HepG2 (cell line): Measurements from ENCODE around the gene RGS6. TPM values are rescaled to one million over a fixed set of nuclear protein-coding genes. Genes with fewer than 3 reads are reported as not detected.

ENCODE experiments used
- ATAC-seq: fragments of 200-7000 bp; cut with Tn5 transposase; 3 replicates; pipeline ENCODE4 v1.9.1; 2020; ENCODE audit warnings: mild to moderate bottlenecking, moderate library complexity
- BruUV-seq: library from RNA; stranded (reverse); fragments of 400-500 nt; replicated peaks from 2 replicates; lab custom pipeline; 2021; lab: Mats Ljungman, UMichigan
- CTCF ChIA-PET: fragments of 300-600 bp; formaldehyde crosslinking; extraction: SDS; loops from one replicate; lab custom pipeline; 2021; ENCODE audit warnings: low total read pairs, inconsistent platforms, low intra/inter-chr PET ratio; lab: Yijun Ruan, JAX
- POLR2A ChIA-PET: fragments of 350-600 bp; sonication (Branson Sonifier 250); formaldehyde crosslinking; loops from one replicate; lab custom pipeline; 2020; ENCODE audit warnings: antibody characterized with exemption, inconsistent platforms; lab: Yijun Ruan, JAX
- DNase-seq: peaks from one replicate; pipeline ENCODE4 v3.0.0-alpha.2; 2015; ENCODE audit warnings: low spot score
- FAIRE-seq: peaks from 3 replicates; lab custom pipeline; 2011; peaks lifted over from hg19 to GRCh38; lab: Jason Lieb, UNC
- H2AFZ ChIP-seq: one replicate; pipeline ENCODE4 v1.6.1; 2011; ENCODE audit warnings: low read length, inconsistent platforms
- H3K27ac ChIP-seq: fragments of 300-600 bp; 3 replicates; pipeline ENCODE4 v1.8.0; 2011; ENCODE audit warnings: mixed run types, mild to moderate bottlenecking, mixed read lengths, low read length, inconsistent platforms; ENCODE audit not compliant: insufficient read depth; ENCODE audit errors: extremely low read length
- H3K27me3 ChIP-seq, 2 experiments: fragments of 200-600 bp in 1 of 2; 2 replicates in 1 of 2; 3 replicates in 1 of 2; pipeline versions ENCODE4 v1.6.0 to v1.8.0; 2011; ENCODE audit warnings: low read length in 2 of 2, mild to moderate bottlenecking in 2 of 2, moderate library complexity in 2 of 2, inconsistent platforms in 1 of 2; ENCODE audit not compliant: insufficient read depth in 2 of 2, control insufficient read depth in 1 of 2
- H3K36me3 ChIP-seq, 2 experiments: fragments of 200-600 bp in 1 of 2; replicated peaks in 1 of 2; 2 replicates in 1 of 2; 3 replicates in 1 of 2; pipeline versions ENCODE4 v1.5.1 to v1.8.0; 2011; ENCODE audit warnings: low read length in 2 of 2, inconsistent platforms in 1 of 2; ENCODE audit not compliant: insufficient read depth in 2 of 2, control insufficient read depth in 1 of 2
- H3K4me1 ChIP-seq: 2 replicates; pipeline ENCODE4 v1.5.1; 2012; ENCODE audit warnings: low read length, inconsistent platforms; ENCODE audit not compliant: insufficient read depth
- H3K4me2 ChIP-seq: 2 replicates; pipeline ENCODE4 v1.6.0; 2011; ENCODE audit warnings: low read depth, low read length, inconsistent platforms
- H3K4me3 ChIP-seq, 3 experiments: fragments of 200-600 bp in 1 of 3; sonication (generic), shearing (Covaris generic) in 1 of 3; replicated peaks in 1 of 3; 2 replicates each; pipeline ENCODE4 v1.5.1; 2011 to 2016; ENCODE audit warnings: low read length in 3 of 3, inconsistent platforms in 2 of 3, low read depth in 2 of 3, mild to moderate bottlenecking in 2 of 3, control low read depth in 1 of 3, mixed read lengths in 1 of 3; ENCODE audit not compliant: insufficient read depth in 1 of 3
- H3K79me2 ChIP-seq: one replicate; pipeline ENCODE4 v1.6.1; 2011; ENCODE audit warnings: low read length, inconsistent platforms; ENCODE audit not compliant: insufficient read depth
- H3K9ac ChIP-seq: 2 replicates; pipeline ENCODE4 v1.6.0; 2011; ENCODE audit warnings: mild to moderate bottlenecking, low read depth, low read length, inconsistent platforms; ENCODE audit not compliant: insufficient read depth
- H3K9me3 ChIP-seq: 2 replicates; pipeline ENCODE4 v1.5.1; 2012; ENCODE audit warnings: mild to moderate bottlenecking, low read length
- H4K20me1 ChIP-seq: 2 replicates; pipeline ENCODE4 v1.6.0; 2011; ENCODE audit warnings: inconsistent platforms, mild to moderate bottlenecking, low read length, moderate library complexity; ENCODE audit not compliant: insufficient read depth
- ATRX ChIP-seq: sonication (generic); formaldehyde crosslinking; IDR thresholded peaks from 2 replicates; pipeline ENCODE4 v1.4.0; 2020; ENCODE audit warnings: missing genetic modification reagents, borderline replicate concordance
- GMEB1 ChIP-seq: sonication (generic); formaldehyde crosslinking; IDR thresholded peaks from 2 replicates; pipeline ENCODE4 v1.5.1; 2020; ENCODE audit warnings: missing genetic modification reagents, mild to moderate bottlenecking, borderline replicate concordance
- HOXA7 ChIP-seq: sonication (generic); formaldehyde crosslinking; IDR thresholded peaks from 2 replicates; pipeline ENCODE4 v1.8.1; 2022; ENCODE audit warnings: mild to moderate bottlenecking, missing genetic modification reagents, moderate library complexity
- KLF12 ChIP-seq: sonication (generic); formaldehyde crosslinking; IDR thresholded peaks from 2 replicates; pipeline ENCODE4 v1.4.0; 2020; ENCODE audit warnings: missing genetic modification reagents, borderline replicate concordance
- KLF15 ChIP-seq: sonication (generic); formaldehyde crosslinking; IDR thresholded peaks from 2 replicates; pipeline ENCODE4 v1.8.1; 2023; ENCODE audit warnings: borderline replicate concordance, mild to moderate bottlenecking, inconsistent platforms, missing genetic modification reagents, mixed read lengths
- LCORL ChIP-seq, 2 experiments: fragments of 450-650 bp in 1 of 2; sonication (generic) in 1 of 2; formaldehyde crosslinking in 1 of 2; IDR thresholded peaks; 2 replicates each; pipeline versions ENCODE4 v1.5.0 to v1.6.1; 2017 to 2020; ENCODE audit warnings: antibody characterized with exemption in 1 of 2, missing genetic modification reagents in 1 of 2
- POGZ ChIP-seq: sonication (generic); formaldehyde crosslinking; IDR thresholded peaks from 2 replicates; pipeline ENCODE4 v1.4.0; 2020; ENCODE audit warnings: mild to moderate bottlenecking, missing genetic modification reagents
- RFX1 ChIP-seq: fragments of 450-650 bp; IDR thresholded peaks from 2 replicates; pipeline ENCODE4 v1.6.1; 2017
- RNF219 ChIP-seq: sonication (generic); formaldehyde crosslinking; IDR thresholded peaks from 2 replicates; pipeline ENCODE4 v1.5.0; 2020; ENCODE audit warnings: mild to moderate bottlenecking, missing genetic modification reagents
- SALL2 ChIP-seq: sonication (generic); formaldehyde crosslinking; IDR thresholded peaks from 2 replicates; pipeline ENCODE4 v1.8.1; 2023; ENCODE audit warnings: mild to moderate bottlenecking, missing genetic modification reagents, inconsistent platforms
- ZNF350 ChIP-seq: sonication (generic); formaldehyde crosslinking; IDR thresholded peaks from 2 replicates; pipeline ENCODE4 v1.4.0; 2020; ENCODE audit warnings: mild to moderate bottlenecking, low read depth, missing genetic modification reagents, borderline replicate concordance
- ZNF577 ChIP-seq: sonication (generic); formaldehyde crosslinking; IDR thresholded peaks from 2 replicates; pipeline ENCODE4 v1.4.0; 2020; ENCODE audit warnings: mild to moderate bottlenecking, low read depth, missing genetic modification reagents, borderline replicate concordance
- ZNF749 ChIP-seq: sonication (generic); formaldehyde crosslinking; IDR thresholded peaks from 2 replicates; pipeline ENCODE4 v1.8.0; 2022; ENCODE audit warnings: mild to moderate bottlenecking, missing genetic modification reagents, moderate library complexity, borderline replicate concordance
- ZNF75D ChIP-seq: sonication (generic); formaldehyde crosslinking; IDR thresholded peaks from 2 replicates; pipeline ENCODE4 v1.8.1; 2023; ENCODE audit warnings: missing genetic modification reagents, mild to moderate bottlenecking, borderline replicate concordance
- ZNF850 ChIP-seq: sonication (generic); formaldehyde crosslinking; conservative IDR thresholded peaks from 2 replicates; pipeline ENCODE4 v1.9.0; 2021; ENCODE audit warnings: mild to moderate bottlenecking, missing genetic modification reagents
- WGBS: methylation state at CpG from one replicate; pipeline ENCODE4 v1.1.6; 2017; ENCODE audit warnings: low lambda C conversion rate; 5-methylcytosine and 5-hydroxymethylcytosine counted together
- in situ Hi-C: cut with HindIII; loops from 2 replicates; pipeline ENCODE4 v1.10.0; 2017; ENCODE audit warnings: low pct_unique_long_range_greater_than_20kb; ENCODE audit not compliant: extremely low pct_ligation_motif_present
- intact Hi-C: fragments of 100-400 bp; cut with micrococcal nuclease; formaldehyde crosslinking; loops from one replicate; pipeline ENCODE4 v1.10.0; 2022; ENCODE audit not compliant: unreplicated experiment
- polyA plus RNA-seq, 8 experiments: library from polyadenylated mRNA; depleted of rRNA in 3 of 8; stranded (reverse) in 7 of 8; unstranded in 1 of 8; fragments of >200 nt; fragmentation: Illumina TruSeq in 4 of 8; extraction: Trizol in 4 of 8; gene quantifications; 2 replicates each; pipeline versions ENCODE4 v1.2.1 to v1.2.3, GENCODE V29; 2011 to 2016; ENCODE audit warnings: low read depth in 4 of 8, missing spikeins in 1 of 8, mixed read lengths in 1 of 8; ENCODE audit not compliant: insufficient read depth in 1 of 8
- total RNA-seq, 5 experiments: library from RNA; depleted of rRNA; stranded (reverse); fragments of >200 nt; fragmentation: Illumina TruSeq; extraction: Trizol; gene quantifications; 2 replicates each; pipeline ENCODE4 v1.2.3, GENCODE V29; 2016; ENCODE audit warnings: low read depth in 1 of 5

Gene RGS6
- total and polyA plus RNA-seq, 2 of the 13 experiments (the other 11 are each of a cell fraction or from before 2014, with no cell fraction given) = not detected

DNA sequence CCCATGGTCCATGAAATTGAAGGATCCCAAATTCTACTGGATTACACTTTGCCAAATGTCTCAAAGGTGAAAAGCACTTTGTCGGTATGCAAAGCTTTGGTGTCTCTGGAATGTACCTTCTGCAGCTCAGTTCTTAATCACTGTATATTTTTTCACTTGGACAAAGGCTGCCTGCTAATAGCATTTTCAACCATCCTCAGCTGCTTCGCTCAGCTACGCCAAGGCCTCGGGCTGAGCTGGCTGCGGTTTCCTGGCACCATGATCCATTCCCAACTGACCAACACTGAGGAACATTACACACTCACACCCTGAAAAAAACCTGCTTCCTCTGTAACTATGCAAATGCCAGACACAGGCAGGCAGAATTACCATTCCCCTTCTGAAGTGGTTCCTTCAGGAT is 626.5 kb downstream of the RGS6 start:
- DNase-seq (no peak), FAIRE-seq (no peak), ATAC-seq (no peak)
- Histone ChIP-seq H3K79me2 (no peaks in the 10 kb centered on the region), H3K36me3 (no peaks in the 10 kb centered on the region), H4K20me1 (no peaks in the 10 kb centered on the region), H3K9me3 (no peaks in the 10 kb centered on the region), H3K4me2 (no peak overlapping the region), H3K4me1 (no peaks in the 10 kb centered on the region), H3K27ac (no peak overlapping the region), H3K4me3 (no peak overlapping the region), H2AFZ (no peak overlapping the region), H3K9ac (no peak overlapping the region), H3K27me3 (peaks cover 5 to 59% of the 10 kb centered on the region in 2 experiments; a peak in 4 of 5 replicates)
- TF ChIP-seq ZNF749 (CRISPR knock-in tag) (no peak), POGZ (no peak)
- WGBS = 2% methylated on average over 5 of the region's 5 CpGs
- BruUV-seq = no TSS peak
- in situ Hi-C loops (no loop called here), intact Hi-C loops (no loop called here)
- POLR2A ChIA-PET = no interaction called here
- CTCF ChIA-PET = no interaction called here

- peaks cover 5 to 55% of the 10 kb centered on the region in 2 experiments; a peak in 4 of 5 replicates for H3K27me3 ChIP-seq
- H3K79me2 ChIP-seq = no peaks in the 10 kb centered on the region
- H3K27ac ChIP-seq = no peak overlapping the region
- no peaks in the 10 kb centered on the region for H3K4me1 ChIP-seq
- H3K9me3 ChIP-seq = no peaks in the 10 kb centered on the region
- no peaks in the 10 kb centered on the region for H4K20me1 ChIP-seq
- H3K4me3 ChIP-seq = no peak overlapping the region
- intact Hi-C loops = no loop called here
- H2AFZ ChIP-seq = no peak overlapping the region
- DNase-seq = no peak
- ChIA-PET POLR2A (no interaction called here), CTCF (no interaction called here)
- in situ Hi-C loops = no loop called here
- H3K4me2 ChIP-seq = no peak overlapping the region
- BruUV-seq = no TSS peak
- H3K9ac ChIP-seq = no peak overlapping the region
- FAIRE-seq = no peak
- ATAC-seq = no peak
- H3K36me3 ChIP-seq = no peaks in the 10 kb centered on the region
- 40% methylated on average over 5 of the region's 11 CpGs for WGBS
- TF ChIP-seq RNF219 (CRISPR knock-in tag) = no peak
- TF ChIP-seq RFX1 = no peak
- TF ChIP-seq ZNF75D (CRISPR knock-in tag) = no peak
- no peak for TF ChIP-seq ZNF350
- no peak for TF ChIP-seq LCORL (IDR thresholded peaks at IDR 0.05)
- no peak for TF ChIP-seq LCORL (CRISPR knock-in tag; IDR thresholded peaks at IDR 0.05)
- no peak for TF ChIP-seq ATRX (CRISPR knock-in tag)
- no peak for TF ChIP-seq ZNF850
- TF ChIP-seq SALL2 (CRISPR knock-in tag) = no peak
- no peak for TF ChIP-seq HOXA7
- TF ChIP-seq ZNF577 (CRISPR knock-in tag) = no peak
- no peak for TF ChIP-seq GMEB1
- no peak for TF ChIP-seq KLF15
- no peak for TF ChIP-seq KLF12 (CRISPR knock-in tag)
Measured at GRCh38 chr14:72559202-72559601, 627.0 kb downstream of the RGS6 start.
